ENCODE results near the gene PRDM16. TPM values are rescaled to one million over a fixed set of nuclear protein-coding genes. Genes with fewer than 3 reads are reported as not detected.

The PRDM16 gene
- total and polyA plus RNA-seq, 8 donors: 9.6 to 18.0 (median 14.7) TPM

- Histone ChIP-seq H3K27me3 (no peaks in the 10 kb centered on the region), H3K9me3 (no peaks in the 10 kb centered on the region), H3K4me1 (no peaks in the 10 kb centered on the region), H3K36me3 (no peaks in the 10 kb centered on the region), H3K27ac (no peak overlapping the region), H3K4me3 (no peak overlapping the region)
- ATAC-seq (no peak), DNase-seq (no peak)
- TF ChIP-seq CTCF (IDR thresholded peaks at IDR 0.05): no peak
- intact Hi-C loops (cut with DNase I): no loop called here
Measured at GRCh38 chr1:3198371-3199271, 129.6 kb downstream of the PRDM16 start.

GRCh38 chr1:3204725-3205124 is 135.7 kb downstream of the PRDM16 start:
- Histone ChIP-seq H3K27me3 (peaks cover 0 to 19% of the 10 kb centered on the region in 2 donors), H3K27ac (no peak overlapping the region), H3K9me3 (no peaks in the 10 kb centered on the region), H3K4me3 (no peak overlapping the region), H3K36me3 (no peaks in the 10 kb centered on the region), H3K4me1 (no peaks in the 10 kb centered on the region)
- TF ChIP-seq CTCF (IDR thresholded peaks at IDR 0.05): no peak
- intact Hi-C loops (cut with DNase I): no loop called here
- DNase-seq (no peak), ATAC-seq (no peak)

- intact Hi-C loops (cut with DNase I): no loop called here
- Histone ChIP-seq H3K27ac (no peak overlapping the region), H3K9me3 (no peaks in the 10 kb centered on the region), H3K36me3 (no peaks in the 10 kb centered on the region), H3K4me3 (no peak overlapping the region), H3K4me1 (no peaks in the 10 kb centered on the region), H3K27me3 (peaks cover 0 to 19% of the 10 kb centered on the region in 2 donors)
- no peak for DNase-seq
- TF ChIP-seq CTCF (IDR thresholded peaks at IDR 0.05): no peak
- no peak for ATAC-seq
Measured at GRCh38 chr1:3205815-3206214, 136.8 kb downstream of the PRDM16 start.

- no peak for TF ChIP-seq CTCF (IDR thresholded peaks at IDR 0.05)
- Histone ChIP-seq H3K4me3 (no peak overlapping the region), H3K27ac (no peak overlapping the region), H3K36me3 (no peaks in the 10 kb centered on the region), H3K9me3 (no peaks in the 10 kb centered on the region), H3K27me3 (peaks cover 0 to 19% of the 10 kb centered on the region in 2 donors), H3K4me1 (no peaks in the 10 kb centered on the region)
- ATAC-seq (no peak), DNase-seq (no peak)
- intact Hi-C loops (cut with DNase I): no loop called here
Measured at GRCh38 chr1:3206696-3207095, 137.7 kb downstream of the PRDM16 start.

- peaks cover 0 to 19% of the 10 kb centered on the region in 2 donors for H3K27me3 ChIP-seq
- no peak for ATAC-seq
- intact Hi-C loops (cut with DNase I): no loop called here
Measured at GRCh38 chr1:3207217-3207848, 138.3 kb downstream of the PRDM16 start.

More at GRCh38 chr1:3207217-3207848, 138.3 kb downstream of the PRDM16 start:
- no peak for TF ChIP-seq CTCF (IDR thresholded peaks at IDR 0.05)
- Histone ChIP-seq H3K4me1 (no peaks in the 10 kb centered on the region), H3K9me3 (no peaks in the 10 kb centered on the region), H3K27ac (no peak overlapping the region), H3K36me3 (no peaks in the 10 kb centered on the region), H3K4me3 (no peak overlapping the region)
- no peak for DNase-seq

All from left lung (tissue), 10 donors.